Endothelial cell of coronary artery (primary cell): ENCODE results near the gene FTHL17. TPM values are rescaled to one million over a fixed set of nuclear protein-coding genes. Genes with fewer than 3 reads are reported as not detected.

ENCODE experiments used
- total RNA-seq: library from RNA; depleted of rRNA; stranded (reverse); fragments of >200 nt; gene quantifications from 2 replicates; pipeline ENCODE4 v1.2.3, GENCODE V29; 2014

Gene FTHL17
- total RNA-seq: not detected in 2 replicates

DNA sequence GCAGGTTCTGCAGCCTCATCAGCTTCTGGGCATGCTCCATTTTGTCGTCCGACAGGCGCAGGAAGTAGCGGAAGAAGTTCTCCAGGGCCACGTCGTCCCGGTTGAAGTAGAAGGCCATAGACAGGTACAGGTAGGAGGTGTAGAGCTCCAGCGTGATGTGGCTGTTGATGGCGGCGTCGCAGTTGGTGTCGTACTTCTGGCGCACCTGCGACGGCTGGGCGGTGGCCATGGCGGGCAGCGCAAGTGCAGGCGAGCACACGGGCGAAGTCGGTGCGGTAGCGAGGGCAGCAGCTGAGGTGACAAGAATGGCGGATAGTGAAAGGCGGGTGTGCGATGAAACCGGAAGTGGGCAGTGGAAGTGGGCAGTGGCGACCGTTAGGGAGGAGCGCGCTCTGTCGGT is at the start of gene FTHL17:
TSS of gene FTHL17 (minus strand) at position 317 of the 400 bp plus-strand sequence. CDS start at position 229, 88 bp downstream.

Other genes starting within 250 kb of the FTHL17 start
- 4.3 and 5.7 TPM in 2 replicates for gene TAB3, start 182.8 kb downstream of the FTHL17 start, total RNA-seq